ENCODE results near the gene PSG11. TPM values are rescaled to one million over a fixed set of nuclear protein-coding genes. Genes with fewer than 3 reads are reported as not detected.

PSG11 gene
- total RNA-seq = not detected in 2 replicates

DNA sequence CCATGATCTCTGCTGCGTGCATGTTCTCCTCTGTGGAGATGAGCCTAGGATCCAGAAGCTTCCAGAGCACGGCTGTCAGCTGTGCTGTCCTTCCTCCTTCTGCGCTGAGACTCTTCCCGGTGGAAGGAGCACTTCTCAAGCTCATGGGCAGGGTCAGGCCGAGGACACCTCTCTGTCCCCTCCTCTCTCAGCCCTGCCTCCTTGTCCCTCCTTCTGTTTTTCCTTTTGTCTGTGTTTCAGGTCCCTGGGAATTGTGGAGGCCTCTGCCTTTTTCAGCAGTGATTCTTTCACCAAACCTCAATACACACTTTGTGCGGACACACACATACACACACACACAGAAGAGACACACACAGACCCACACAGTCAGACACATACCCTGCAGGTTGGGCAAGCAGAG lies at the start of gene PSG11:
PSG11 (minus strand) TSS at position 101 of the 400 bp plus-strand sequence; CDS start at position 4, 97 bp downstream.

Other genes with a start within 250 kb of the PSG11 start
- gene PSG1, start 146.8 kb downstream of the PSG11 start, total RNA-seq = not detected in 2 replicates
- gene PSG6, start 108.6 kb downstream of the PSG11 start, total RNA-seq = not detected in 2 replicates
- gene PSG7, start 89.3 kb downstream of the PSG11 start, total RNA-seq = not detected in 2 replicates
- not detected in 2 replicates for gene PSG2, start 56.2 kb upstream of the PSG11 start, total RNA-seq
- gene PSG5, start 160.1 kb upstream of the PSG11 start, total RNA-seq = not detected in 2 replicates
- gene PSG4, start 179.2 kb upstream of the PSG11 start, total RNA-seq = not detected in 2 replicates
- gene PSG9, start 243.1 kb upstream of the PSG11 start, total RNA-seq = not detected in 2 replicates